Measurements from ENCODE around the gene THSD8.

DNA sequence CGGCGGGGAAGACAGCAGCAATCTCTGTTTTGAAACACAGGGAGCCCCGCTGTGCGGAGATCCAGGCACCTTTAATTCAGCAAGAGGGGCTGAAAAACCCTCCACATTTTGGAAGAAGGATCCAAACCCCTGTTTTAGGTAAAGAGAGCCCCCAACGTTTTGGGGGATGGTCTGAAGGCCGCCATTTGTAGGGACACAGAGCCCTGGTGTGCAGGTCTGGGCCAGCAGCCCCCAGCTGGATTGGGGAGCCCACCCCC, 23.0 kb upstream of the THSD8 start:
- TF ChIP-seq CTCF (IDR thresholded peaks at IDR 0.05; ENCODE audit: low read length) (no peak), EZH2 (optimal IDR thresholded peaks at IDR 0.05; ENCODE audit: low read depth, low read length) (no peak)
